ENCODE results near the gene RNF144B.

DNA sequence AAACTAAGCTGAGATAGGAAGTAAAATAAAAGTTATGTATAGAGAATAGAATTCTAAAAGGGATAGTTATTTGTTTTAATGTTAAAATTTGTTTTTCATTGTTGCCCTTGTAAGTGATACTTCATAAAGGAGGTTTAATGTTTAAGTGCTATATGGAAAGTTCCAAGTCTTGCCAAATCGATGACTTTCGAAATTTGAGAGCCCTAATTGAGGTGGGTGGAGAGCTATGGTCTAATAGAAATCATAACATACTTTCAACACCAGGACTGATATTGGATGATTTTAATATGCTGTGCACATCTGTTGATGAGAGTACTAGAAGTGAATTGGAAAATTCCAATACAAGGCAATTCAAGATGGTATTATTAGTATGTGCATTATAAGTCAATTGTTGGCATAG, 64.6 kb downstream of the RNF144B start:
- TF ChIP-seq, protein P1, sequence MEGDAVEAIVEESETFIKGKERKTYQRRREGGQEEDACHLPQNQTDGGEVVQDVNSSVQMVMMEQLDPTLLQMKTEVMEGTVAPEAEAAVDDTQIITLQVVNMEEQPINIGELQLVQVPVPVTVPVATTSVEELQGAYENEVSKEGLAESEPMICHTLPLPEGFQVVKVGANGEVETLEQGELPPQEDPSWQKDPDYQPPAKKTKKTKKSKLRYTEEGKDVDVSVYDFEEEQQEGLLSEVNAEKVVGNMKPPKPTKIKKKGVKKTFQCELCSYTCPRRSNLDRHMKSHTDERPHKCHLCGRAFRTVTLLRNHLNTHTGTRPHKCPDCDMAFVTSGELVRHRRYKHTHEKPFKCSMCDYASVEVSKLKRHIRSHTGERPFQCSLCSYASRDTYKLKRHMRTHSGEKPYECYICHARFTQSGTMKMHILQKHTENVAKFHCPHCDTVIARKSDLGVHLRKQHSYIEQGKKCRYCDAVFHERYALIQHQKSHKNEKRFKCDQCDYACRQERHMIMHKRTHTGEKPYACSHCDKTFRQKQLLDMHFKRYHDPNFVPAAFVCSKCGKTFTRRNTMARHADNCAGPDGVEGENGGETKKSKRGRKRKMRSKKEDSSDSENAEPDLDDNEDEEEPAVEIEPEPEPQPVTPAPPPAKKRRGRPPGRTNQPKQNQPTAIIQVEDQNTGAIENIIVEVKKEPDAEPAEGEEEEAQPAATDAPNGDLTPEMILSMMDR (IDR thresholded peaks at IDR 0.05), result no peak
- TF ChIP-seq POLR2A (IDR thresholded peaks at IDR 0.05) (no peak), POLR2AphosphoS5 (IDR thresholded peaks at IDR 0.05) (no peak)

Measured in gastroesophageal sphincter (tissue), 3 donors.